RKO (cell line): ENCODE measurements around the gene SOX10.

Source experiments
- DNase-seq: peaks from one replicate; pipeline ENCODE4 v3.0.0-alpha.2; 2016; ENCODE audit warnings: low spot score

Gene SOX10

DNA sequence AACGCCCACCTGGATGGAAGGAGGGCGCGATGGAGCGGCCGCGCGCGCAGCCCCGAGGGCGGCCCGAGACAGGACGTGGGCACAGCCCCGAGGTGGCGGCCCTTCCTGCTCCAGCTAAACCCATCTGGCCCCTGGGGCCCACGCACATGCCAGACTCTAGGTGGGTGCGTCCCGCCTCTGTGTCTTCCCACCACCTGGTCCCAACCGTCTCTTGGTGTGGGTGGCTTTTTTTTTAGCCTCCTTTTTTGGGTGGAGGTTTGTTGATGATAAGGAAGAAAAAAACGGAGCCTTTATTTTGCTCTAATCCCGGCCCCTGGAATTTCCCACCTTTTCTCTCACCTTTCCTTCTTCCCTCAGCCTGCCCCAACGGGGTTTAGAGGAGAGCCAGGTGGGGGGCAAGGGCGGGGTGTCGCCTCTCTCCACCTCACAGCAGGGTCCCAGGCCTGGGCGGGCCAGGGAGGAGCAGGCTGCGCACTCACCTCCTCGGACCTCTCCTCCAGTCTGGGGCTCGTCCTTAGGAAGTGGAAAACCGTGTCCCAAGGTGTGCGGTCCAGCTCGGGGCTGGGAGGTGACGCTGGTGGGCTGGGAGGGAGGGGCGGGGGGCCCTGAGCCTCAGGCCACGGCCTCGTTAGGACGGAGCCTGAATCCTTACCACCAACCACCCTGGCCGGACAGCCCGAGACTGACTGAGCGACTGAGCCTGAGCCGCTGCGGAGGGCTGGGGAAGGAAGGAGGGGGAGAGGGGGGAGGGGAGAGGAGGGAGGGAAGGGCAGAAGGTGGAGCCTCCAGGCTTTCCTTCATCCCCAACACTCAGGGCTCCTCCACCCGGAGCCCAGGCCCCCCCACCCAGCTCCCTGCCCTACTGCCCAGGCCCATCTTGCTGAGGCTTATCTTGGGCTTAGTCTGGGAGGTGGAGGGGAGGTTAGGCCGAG, at the start of gene SOX10:
Gene SOX10 (minus strand): TSS at position 696 of the 932 bp plus-strand sequence. CDS start 771 bp downstream, outside the sequence.
- DNase-seq = no peak

DNA sequence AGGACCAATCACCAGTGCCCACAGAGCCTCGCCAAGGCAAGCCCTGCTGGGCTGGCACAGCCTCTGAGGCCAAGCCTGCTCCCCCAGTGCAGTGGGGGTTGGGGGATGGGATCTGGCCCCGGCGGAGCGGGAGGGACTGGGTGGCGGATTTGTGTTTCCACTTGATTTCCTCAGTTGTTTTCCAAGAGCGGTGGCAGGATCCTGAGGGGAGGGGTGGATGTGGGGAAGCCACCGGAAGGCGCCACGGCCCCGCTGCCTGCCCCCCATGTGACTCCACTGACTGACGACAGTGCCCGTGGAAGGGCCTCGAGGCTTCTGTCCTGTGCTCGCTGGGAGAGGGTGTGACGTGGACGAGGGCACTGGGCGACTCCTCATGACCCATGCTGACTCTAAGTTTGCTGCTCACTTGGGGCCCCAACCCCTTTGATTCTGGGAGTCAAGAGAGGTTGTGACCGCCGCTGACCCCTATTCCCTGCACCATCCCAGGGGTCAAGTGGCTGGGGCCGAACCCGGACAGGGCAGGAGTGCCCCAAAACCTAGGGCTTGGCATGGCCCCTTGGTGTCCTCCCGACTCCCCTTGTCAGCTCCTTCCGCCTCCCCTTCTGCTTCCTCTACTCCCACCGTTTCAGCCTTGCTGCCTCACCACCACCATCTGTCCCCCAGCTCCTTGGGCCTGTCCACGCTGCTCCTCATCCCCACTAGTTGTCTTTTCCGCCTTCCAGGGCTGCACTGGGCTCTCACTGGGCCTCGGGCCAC, 49.3 kb upstream of the SOX10 start:
- no peak for DNase-seq

DNA sequence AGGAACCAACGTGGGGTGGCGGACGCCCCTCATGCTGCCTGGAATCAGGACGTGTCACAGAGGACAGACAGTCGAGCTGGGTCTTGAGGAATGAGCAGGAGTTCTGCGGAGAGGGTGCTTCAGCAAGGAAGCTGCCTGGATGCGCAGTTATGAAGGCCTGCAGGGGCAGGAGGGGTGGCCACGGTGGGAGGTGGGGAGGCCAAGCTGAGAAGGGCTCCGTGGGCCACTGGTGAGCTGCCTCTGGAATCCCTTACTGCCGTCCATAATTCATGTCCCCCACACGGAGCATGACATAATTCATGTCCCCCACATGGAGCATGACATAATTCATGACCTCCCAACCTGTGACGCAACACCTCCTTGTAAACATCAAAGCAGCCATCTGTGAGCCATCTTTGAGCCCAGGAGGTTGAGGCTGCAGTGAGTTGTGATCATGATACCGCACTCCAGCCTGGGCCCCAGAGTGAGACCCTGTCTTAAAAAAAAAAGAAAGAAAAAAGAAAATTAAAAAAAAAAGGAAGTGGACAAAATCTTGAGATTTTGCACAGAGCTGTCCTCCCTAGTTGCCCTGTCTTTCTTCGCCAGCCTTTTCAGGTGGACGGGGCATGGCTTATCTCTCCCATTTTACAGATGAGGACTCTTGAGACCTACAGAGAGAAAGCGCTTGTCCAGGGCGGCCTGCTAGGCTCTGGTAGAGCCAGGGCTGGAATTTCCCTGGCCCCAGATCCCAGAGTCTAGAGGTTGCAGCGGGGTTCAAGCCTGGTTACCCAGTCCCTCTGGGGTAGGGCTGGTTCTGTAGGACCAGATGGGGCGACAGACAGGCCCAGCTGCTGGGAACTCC, 48.5 kb upstream of the SOX10 start:
- no peak for DNase-seq

DNA sequence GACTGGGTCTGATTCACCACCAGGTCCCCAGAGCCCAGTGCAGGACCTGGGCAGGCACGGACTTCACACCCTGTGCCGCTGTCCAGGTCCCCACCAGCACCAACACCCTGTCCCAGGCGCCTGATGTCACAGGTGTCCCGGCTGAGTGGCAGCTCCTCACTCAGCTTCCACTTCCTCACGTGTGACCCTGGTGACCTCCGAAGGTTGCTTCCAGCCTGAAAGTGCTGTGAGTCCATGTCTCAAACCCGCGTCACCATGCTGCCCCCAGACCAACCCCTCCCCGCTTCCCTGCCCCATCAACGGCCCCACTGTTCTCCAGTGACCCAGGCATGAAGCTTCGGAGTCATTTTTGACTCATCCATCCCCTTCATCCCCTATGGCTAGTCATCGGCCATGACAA, 47.1 kb upstream of the SOX10 start:
- DNase-seq = no peak

DNA sequence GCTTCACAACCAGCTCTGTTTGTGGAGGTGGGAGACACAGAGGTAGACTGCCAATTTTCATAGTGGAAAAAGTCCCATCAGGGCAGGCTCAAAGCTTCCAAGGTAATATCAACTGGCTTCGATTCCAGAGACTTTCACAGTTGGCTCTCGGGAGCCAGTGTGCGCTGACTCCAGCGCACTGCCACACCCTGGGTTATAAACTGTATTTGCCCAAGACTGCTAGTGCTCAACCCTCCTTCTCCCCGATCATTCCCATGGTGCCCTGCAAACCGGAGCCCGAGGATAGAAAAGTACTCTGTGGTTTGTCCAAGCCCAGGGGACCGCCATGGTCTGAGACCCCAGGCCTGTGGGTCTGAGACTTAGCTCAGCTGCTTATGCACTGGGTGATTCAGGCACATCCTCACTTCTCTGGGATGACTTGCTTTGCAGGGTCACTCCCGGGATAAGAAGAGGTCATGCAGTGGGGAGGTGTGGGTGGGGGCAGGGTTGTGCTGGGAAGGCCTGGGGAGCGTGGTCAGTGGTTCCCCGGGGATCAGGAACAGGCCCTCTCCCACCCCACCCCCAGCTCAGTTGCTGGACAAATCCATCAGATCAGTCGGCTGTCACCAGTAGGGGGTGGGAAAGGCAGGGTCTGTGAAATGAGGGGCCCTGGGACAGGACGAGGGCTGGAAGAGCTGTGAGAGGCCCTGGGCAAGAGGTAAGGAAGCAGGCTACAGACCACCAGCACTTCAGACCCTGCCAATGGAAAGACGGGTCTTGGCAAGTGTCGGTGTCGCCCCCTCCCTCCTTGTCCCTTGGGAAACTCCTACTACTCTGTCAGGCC, 46.2 kb upstream of the SOX10 start:
- DNase-seq = no peak

DNA sequence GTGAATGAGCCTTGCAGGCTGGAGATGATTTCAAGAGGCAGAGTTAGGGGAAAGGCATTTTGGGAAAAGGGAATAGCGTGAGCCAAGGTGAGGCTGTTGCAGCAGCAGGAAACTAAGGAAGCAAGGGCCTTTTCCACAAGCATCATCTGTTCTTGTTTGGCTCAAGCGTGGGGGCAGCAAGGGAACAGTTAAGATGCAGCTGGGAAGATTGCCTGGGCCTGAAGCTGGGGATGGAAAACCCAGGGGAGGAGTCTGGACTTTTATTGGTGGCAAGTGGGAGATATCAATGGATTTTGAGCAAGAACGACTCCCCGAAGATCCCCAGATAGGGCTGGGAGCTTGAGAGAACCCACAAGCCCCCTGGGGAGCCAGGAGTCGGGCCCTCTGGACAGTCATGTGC, 45.5 kb upstream of the SOX10 start:
- no peak for DNase-seq

DNA sequence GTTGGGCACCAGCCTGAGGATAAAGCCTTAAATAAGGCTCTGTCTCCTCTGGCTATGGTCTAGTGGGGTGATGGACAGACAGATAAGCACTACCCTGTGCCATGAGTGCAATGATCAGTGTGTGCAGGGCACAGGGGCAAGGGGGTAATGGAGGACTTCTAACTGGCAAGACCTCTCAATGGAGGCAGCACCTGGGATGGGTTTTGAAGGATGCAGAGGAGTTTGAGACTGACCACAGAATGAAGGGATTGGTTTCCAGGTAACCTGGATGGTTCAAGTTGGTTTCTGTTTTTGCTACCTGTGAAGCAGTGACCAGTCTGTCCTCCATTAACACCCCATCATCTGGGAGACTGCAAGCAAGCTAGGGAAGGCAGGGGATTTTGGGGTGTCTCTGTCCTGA, 45.0 kb upstream of the SOX10 start:
- no peak for DNase-seq

DNA sequence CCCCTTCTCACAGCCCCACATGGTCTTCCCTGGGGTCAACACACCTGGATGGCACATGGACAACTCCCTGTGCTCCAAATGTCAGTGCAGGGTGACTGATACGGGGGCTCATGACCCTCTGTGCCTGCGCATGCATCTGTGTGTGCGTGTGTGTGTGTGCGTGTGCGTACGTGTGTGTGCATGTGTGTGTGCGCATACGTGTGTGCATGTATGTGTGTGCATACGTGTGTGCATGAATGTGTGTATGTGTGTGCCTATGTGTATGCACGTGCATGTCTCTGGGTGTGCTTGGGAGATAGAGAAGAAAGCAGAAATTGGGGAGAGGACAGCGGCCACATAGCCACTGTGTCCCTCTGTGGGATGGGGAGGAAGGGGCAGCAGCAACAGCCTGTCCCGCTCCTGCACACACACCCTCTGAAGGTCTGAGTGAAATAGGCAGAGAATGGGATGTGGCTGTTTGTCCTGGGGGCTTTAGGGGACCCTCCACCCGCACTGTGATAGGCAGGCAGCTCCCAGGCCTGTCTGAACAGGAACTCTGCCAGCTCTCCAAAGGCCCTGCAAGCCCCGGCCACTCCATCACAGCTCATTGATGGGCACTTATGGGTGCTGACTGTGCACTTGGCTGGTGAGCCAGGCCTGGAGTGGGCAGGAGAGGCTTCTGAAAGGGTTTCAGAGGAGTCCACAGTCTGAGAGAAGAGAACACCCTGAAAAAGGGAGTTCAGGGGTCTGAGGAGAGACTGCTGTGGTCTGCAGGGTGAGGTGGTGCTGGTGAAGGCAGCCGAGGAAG, 44.2 kb upstream of the SOX10 start:
- no peak for DNase-seq

DNA sequence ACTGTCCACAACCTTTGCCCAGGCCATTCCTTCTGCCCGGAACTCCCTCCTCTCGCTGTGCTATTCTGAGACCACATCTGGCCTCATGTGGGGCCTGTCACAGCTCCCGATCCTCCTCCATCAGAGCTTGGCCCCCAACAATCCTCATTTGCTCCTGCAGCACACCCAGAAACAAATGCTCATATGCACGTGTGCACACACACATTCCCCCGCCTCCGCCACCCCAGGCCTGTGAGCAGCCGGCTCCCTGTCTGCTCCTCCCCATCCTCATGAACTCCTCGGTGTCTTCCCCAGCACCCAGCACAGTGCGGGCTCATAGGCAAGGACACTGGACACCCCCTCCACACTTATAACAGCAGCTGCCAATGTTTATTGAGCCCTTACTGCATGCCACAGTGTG, 43.1 kb upstream of the SOX10 start:
- no peak for DNase-seq

DNA sequence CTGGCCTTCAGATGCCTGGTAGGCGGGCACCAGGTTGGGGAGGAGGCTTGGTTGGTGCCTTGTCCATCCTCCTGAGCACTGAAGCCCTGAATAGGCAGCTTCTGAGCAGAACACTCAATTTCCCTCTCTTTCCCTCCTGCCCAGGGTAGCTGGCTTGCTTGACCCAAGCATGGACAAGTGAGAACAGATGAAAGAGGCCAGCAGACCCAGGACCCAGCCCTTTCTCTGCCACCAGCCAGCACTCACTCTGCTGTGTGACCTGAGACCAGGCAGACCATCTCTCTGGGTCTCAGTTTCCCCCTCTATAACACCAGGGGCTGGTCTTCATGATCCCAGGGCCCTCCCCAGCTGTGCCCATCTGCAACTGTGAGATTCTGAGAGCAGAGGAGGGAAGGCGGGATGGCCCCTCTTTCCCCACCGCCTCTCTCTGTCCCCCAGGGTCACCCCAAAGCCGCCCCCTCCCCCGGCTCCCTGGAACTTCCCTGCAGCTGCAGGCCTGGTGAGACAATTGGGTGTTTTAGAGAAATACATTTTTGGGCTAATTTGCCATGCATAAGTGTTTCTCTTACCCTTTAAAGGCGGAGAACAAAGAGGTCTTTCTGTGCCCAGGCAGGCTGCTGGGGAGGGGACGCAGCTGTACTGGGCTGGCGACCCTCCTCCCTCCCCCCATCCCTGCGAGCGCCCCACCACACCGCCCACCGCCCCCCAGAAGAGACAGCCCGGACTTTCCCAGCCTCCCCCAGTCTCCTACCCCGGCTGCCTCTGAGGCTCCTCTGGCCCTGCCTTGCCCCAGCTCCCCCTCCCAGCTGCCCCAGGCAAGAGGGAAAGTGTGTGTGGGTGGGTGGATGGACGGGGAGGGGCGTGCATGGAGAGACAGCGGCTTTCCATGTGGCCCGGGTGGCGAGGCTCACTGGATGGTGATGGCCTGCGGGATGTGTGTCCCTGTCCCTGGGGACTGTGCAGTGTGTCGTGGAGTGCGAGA, 42.1 kb upstream of the SOX10 start:
- no peak for DNase-seq

DNA sequence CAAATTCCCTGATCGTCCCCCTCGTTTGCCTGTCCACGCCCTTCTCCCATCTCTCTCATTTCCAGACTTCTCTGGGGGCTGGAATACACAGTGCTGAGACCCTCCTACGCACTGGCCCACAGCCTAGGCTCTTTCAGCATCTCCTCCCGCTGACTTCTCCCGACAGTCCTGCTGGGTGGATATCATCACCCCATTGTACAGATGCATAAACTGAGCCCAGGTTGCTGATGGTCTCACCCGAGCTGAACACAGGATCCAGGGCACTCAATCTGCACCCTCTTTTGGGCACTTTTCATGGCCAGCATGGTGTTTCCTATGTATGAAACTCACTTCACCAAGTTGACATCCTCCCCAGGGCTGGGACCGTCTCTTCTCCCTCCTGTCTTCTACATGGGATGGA, 41.2 kb upstream of the SOX10 start:
- no peak for DNase-seq

DNA sequence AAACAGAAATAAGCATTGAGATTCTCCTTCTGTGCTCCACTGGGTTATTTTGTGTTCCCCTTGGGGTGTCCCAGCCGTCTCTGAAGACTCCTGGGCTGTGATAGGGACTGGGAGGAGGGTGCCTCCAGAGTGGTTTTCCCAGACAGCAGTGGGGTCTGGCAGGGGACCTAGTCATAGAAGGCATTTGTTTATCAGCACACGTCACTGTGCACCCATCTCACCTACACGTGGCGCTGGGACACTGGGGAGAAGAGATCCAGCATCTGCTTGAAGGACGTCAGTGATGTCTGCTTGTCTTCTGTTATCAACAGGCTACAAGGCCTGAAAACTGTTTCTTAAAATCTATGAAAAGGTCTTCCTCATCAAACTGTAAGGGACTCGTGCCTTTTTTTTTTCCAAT, 38.7 kb upstream of the SOX10 start:
- no peak for DNase-seq

DNA sequence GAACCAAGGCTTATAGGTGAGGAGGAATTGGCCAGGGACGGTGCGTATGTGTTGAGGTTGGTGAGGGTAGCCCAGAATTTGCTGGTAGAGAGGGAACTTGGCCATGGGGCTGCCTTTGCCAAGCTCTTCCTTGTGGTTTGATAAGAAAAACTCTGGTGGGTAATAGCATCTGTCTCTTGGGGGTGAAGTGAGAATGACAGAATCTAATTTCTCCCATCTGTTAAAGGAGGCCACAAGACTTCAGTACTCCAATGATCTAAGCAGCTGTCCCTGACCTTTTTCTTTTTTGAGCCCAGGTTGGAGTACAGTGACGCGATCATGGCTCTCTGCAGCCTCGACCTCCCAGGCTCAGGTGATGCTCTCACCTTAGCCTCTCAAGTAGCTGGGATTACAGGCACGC, 36.9 kb upstream of the SOX10 start:
- DNase-seq = no peak

DNA sequence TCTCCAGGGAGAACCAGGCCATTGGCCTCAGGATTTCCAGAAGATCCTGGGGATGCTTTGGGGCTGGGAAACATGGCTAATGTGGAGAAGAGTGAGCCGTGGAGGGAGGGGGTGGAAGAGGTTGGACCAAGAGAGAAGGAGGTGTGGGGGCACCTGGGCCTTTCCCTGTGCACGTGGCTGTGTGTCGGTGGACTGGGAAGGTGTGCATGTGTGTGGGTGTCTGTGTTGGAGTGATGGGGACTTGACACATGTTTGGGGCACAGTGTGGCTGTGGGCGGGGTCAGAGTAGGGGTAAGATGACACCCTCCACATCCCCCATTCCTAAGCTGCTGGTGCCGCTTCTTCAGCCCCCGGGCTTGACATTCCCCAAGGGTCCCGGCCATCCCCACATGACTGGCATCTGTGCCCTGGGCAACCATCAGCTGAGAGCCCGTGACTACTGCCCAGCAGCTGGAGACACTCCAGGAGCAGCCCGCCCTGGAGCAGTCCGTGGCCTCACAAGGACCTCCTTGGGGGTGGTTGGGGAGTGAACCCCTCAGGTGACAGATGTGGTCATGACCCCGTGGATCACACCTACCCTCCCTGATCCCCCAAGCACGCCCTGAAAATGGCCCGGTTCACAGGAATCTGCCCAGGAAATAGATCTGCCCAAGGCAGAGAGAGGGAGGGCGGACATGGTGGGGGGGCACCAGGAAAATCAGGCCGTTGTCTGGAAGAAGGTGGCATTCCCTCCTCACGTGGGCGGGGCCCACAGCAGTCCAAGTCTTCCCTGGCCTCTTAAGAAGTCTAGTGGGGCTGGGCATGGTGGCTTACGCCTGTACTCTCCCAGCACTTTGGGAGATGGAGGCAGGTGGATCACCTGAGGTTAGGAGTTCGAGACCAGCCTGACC, 34.8 kb upstream of the SOX10 start:
- no peak for DNase-seq

DNA sequence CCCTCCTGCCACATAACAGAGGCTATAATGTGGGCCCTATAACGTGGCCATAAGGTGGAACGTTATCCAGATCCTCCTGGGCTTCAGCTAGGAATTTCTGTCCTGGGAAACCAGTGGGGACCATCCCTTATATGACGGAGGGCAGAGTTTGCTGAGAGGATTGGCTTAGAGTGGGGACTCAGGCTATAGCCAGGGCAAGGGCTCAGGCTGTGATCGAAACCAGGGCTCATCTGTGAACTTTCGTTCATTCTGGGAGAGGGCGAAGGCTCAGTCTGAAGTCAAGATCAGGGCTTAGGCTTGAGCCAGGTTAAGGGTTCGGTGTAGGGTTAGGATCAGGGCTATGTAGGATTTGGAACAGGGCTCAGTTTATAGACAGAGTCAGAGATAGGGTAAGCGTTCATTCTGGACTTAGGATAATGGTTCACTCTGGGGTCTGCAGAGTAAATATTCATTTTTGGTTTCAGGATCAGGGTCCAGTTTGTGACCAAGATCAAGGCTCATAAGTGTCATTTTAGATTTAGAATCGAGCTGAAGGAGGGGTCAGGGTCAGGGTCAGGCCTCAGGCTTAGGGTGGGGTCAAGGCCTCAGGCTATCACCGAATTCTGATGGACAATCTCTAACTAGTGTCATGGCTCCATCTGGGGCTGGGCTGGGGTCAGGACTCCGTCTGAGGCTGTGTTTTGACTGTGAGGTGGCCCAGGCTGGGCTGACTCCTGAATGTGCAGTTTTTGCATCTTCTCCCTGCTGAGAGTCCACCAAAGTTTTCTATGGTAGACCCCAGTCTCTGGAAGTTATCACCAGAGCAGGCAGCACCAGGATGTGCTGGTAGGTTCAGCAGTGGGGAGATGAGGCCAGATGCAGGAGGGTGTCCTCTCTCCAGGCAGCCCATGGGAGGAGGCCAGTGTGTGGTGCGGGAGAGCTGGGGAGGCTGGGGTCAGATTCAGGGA, 33.9 kb upstream of the SOX10 start:
- no peak for DNase-seq

DNA sequence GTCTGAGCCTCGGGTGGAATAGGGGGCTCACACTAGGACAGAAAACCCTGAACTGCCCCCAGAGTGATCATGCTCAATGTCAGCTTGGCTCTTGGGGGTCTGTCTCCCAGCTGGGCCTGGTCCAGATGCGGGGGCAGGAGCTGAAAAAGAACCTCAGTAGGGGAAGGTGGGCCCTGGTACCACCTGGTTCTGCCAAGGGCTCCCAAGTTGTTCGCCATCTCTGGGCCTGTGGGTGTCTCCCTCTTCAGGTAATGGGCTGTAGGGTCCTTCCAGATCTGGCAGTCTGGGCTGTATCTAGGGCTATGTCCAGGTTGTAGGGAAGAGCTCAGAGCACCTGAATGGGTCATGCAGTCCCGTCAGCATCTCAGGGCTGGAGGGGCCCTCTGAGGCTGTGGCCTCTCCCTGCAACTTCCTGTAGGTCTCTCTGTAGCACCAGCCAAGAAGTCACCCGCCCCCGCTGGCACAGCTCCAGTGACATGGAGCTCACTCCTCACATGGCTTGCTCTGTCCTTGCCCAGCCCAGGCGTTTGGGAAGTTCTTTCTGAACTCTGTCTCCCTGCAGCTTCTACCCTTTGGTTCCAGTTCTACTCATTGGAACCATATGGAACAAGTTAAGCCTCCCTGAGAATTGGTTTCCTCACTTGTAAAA, 33.0 kb upstream of the SOX10 start:
- no peak for DNase-seq
